B cell (primary cell): ENCODE data around the gene TMEM151A.
A peak's percentile ranks its signal among the peaks of the same experiment; 100 is the strongest.

Source experiments
- CTCF ChIP-seq: fragments of 200-600 bp; IDR thresholded peaks from one replicate; pipeline ENCODE4 v1.8.0; 2022; ENCODE audit warnings: antibody characterized with exemption, mild to moderate bottlenecking
- EZH2 ChIP-seq: IDR thresholded peaks from 2 replicates; pipeline ENCODE4 v1.6.1; 2012; ENCODE audit warnings: borderline replicate concordance, low read depth, mild to moderate bottlenecking, moderate library complexity, low read length; ENCODE audit not compliant: insufficient read depth, poor library complexity, severe bottlenecking

GRCh38 chr11:66282468-66283455, 8.9 kb upstream of the TMEM151A start:
- TF ChIP-seq CTCF: peak; percentile 88
- no peak for TF ChIP-seq EZH2
